GM12878 (cell line): ENCODE data around the gene TCERG1L. TPM values are rescaled to one million over a fixed set of nuclear protein-coding genes. Genes with fewer than 3 reads are reported as not detected.

Experiments
- ATAC-seq: fragments of 200-7000 bp; cut with Tn5 transposase; 3 replicates; pipeline ENCODE4 v1.9.1; 2020; ENCODE audit warnings: mild to moderate bottlenecking, moderate library complexity
- BruUV-seq: library from RNA; stranded (reverse); fragments of 400-500 nt; replicated peaks from 2 replicates; lab custom pipeline; 2021; lab: Mats Ljungman, UMichigan
- CTCF ChIA-PET: fragments of 300-600 bp; sonication (Branson Sonifier 250); formaldehyde crosslinking; extraction: SDS; loops from one replicate; lab custom pipeline; 2021; ENCODE audit warnings: inconsistent platforms; lab: Yijun Ruan, JAX
- POLR2A ChIA-PET: fragments of 350-600 bp; formaldehyde crosslinking; extraction: SDS; loops from one replicate; lab custom pipeline; 2021; ENCODE audit warnings: inconsistent platforms; lab: Charles Lee
- RAD21 ChIA-PET: fragments of 300-600 bp; sonication (Branson Sonifier 250); formaldehyde crosslinking; loops from one replicate; lab custom pipeline; 2023; ENCODE audit warnings: antibody characterized with exemption; ENCODE audit not compliant: unreplicated experiment; lab: Charles Lee
- SMC1A ChIA-PET: fragments of 300-600 bp; sonication (Branson Sonifier 250); formaldehyde crosslinking; loops from one replicate; lab custom pipeline; 2023; ENCODE audit not compliant: unreplicated experiment, uncharacterized antibody; lab: Charles Lee
- DNase-seq: peaks from one replicate; pipeline ENCODE4 v3.0.0-alpha.2; 2011; ENCODE audit warnings: low read depth, low spot score
- FAIRE-seq: peaks from 3 replicates; lab custom pipeline; 2011; peaks lifted over from hg19 to GRCh38; lab: Jason Lieb, UNC
- H2AFZ ChIP-seq: 2 replicates; pipeline ENCODE4 v1.6.0; 2011; ENCODE audit warnings: low read depth, low read length, control low read depth; ENCODE audit not compliant: control insufficient read depth
- H3K27ac ChIP-seq: 2 replicates; pipeline ENCODE4 v1.5.1; 2011; ENCODE audit warnings: control low read depth; ENCODE audit not compliant: control insufficient read depth, insufficient read depth
- H3K27me3 ChIP-seq, 2 experiments: replicated peaks in 1 of 2; 2 replicates each; pipeline versions ENCODE4 v1.6.0 to v1.6.1; 2011; ENCODE audit warnings: low read length in 1 of 2; ENCODE audit not compliant: control insufficient read depth in 2 of 2, insufficient read depth in 2 of 2
- H3K36me3 ChIP-seq, 2 experiments: 2 replicates each; pipeline ENCODE4 v1.5.1; 2011; ENCODE audit warnings: low read length in 1 of 2; ENCODE audit not compliant: control insufficient read depth in 2 of 2, insufficient read depth in 2 of 2
- H3K4me1 ChIP-seq: 2 replicates; pipeline ENCODE4 v1.6.1; 2011; ENCODE audit warnings: mild to moderate bottlenecking, low read length, moderate library complexity, mixed read lengths; ENCODE audit not compliant: control insufficient read depth, insufficient read depth
- H3K4me2 ChIP-seq: 2 replicates; pipeline ENCODE4 v1.6.0; 2011; ENCODE audit warnings: control low read depth; ENCODE audit not compliant: control insufficient read depth, insufficient read depth
- H3K4me3 ChIP-seq: fragments of 200-600 bp; sonication (generic); 2 replicates; pipeline ENCODE4 v1.5.1; 2016
- H3K79me2 ChIP-seq: 2 replicates; pipeline ENCODE4 v1.6.0; 2011; ENCODE audit warnings: low read length; ENCODE audit not compliant: control insufficient read depth, insufficient read depth
- H3K9ac ChIP-seq: 2 replicates; pipeline ENCODE4 v1.8.0; 2011; ENCODE audit warnings: low read length, control low read depth, mixed read lengths; ENCODE audit not compliant: control insufficient read depth, insufficient read depth
- H3K9me3 ChIP-seq: replicated peaks from 3 replicates; pipeline ENCODE4 v1.5.1; 2011; ENCODE audit warnings: mild to moderate bottlenecking, low read length; ENCODE audit not compliant: control insufficient read depth, insufficient read depth
- H4K20me1 ChIP-seq: 2 replicates; pipeline ENCODE4 v1.6.0; 2011; ENCODE audit not compliant: control insufficient read depth, insufficient read depth
- ESRRA ChIP-seq: IDR thresholded peaks from 2 replicates; pipeline ENCODE4 v1.6.1; 2012; ENCODE audit warnings: mild to moderate bottlenecking, low read length, improper control_type of control experiment
- FOXK2 ChIP-seq: fragments of 450-650 bp; IDR thresholded peaks from 2 replicates; pipeline ENCODE4 v1.6.1; 2017; ENCODE audit warnings: mild to moderate bottlenecking, moderate library complexity
- MEF2B ChIP-seq: fragments of 450-650 bp; IDR thresholded peaks from 2 replicates; pipeline ENCODE4 v1.6.1; 2018; ENCODE audit warnings: mild to moderate bottlenecking, moderate library complexity; ENCODE audit not compliant: partially characterized antibody, poor library complexity, severe bottlenecking
- PKNOX1 ChIP-seq: fragments of 450-650 bp; IDR thresholded peaks from 2 replicates; pipeline ENCODE4 v1.6.1; 2016; ENCODE audit warnings: mild to moderate bottlenecking
- POLR2AphosphoS5 ChIP-seq: IDR thresholded peaks from 2 replicates; pipeline ENCODE4 v1.6.1; 2011; ENCODE audit warnings: mild to moderate bottlenecking, low read length, inconsistent platforms
- RB1 ChIP-seq: fragments of 450-650 bp; formaldehyde crosslinking; IDR thresholded peaks from 2 replicates; pipeline ENCODE4 v1.6.1; 2017; ENCODE audit warnings: mild to moderate bottlenecking, borderline replicate concordance
- STAT1 ChIP-seq: fragments of 450-650 bp; conservative IDR thresholded peaks from 2 replicates; pipeline ENCODE4 v1.6.1; 2014; ENCODE audit warnings: antibody characterized with exemption, mild to moderate bottlenecking
- TBL1XR1 ChIP-seq: IDR thresholded peaks from 2 replicates; pipeline ENCODE4 v1.6.1; 2012; ENCODE audit warnings: low read depth, low read length, improper control_type of control experiment
- WGBS: methylation state at CpG from one replicate; pipeline ENCODE4 v1.1.6; 2016; ENCODE audit warnings: low lambda C conversion rate; ENCODE audit not compliant: insufficient replicate concordance, insufficient coverage; ENCODE audit errors: missing lambda C conversion rate; 5-methylcytosine and 5-hydroxymethylcytosine counted together
- in situ Hi-C: fragments of 300-500 bp; cut with MboI; formaldehyde crosslinking; loops from 9 replicates; pipeline ENCODE4 v1.14.3; 2018; ENCODE audit warnings: mixed read lengths
- intact Hi-C: fragments of 100-400 bp; cut with micrococcal nuclease; formaldehyde crosslinking; loops from one replicate; pipeline ENCODE4 v1.14.2; 2022; ENCODE audit not compliant: unreplicated experiment
- polyA plus RNA-seq, 11 experiments: library from polyadenylated mRNA; depleted of rRNA in 4 of 11; unstranded in 6 of 11; stranded (reverse) in 5 of 11; fragments of >200 nt; fragmentation: Nextera tagmentation in 4 of 11; fragmentation: Illumina TruSeq in 1 of 11; extraction: Ambion mirVana in 4 of 11; extraction: Trizol in 1 of 11; gene quantifications; 1 replicate in 1 of 11; 2 replicates in 10 of 11; pipeline versions ENCODE4 v1.2.1 to v1.2.3, GENCODE V29; 2011 to 2016; ENCODE audit warnings: inconsistent platforms in 2 of 11, missing spikeins in 2 of 11, low read depth in 1 of 11
- total RNA-seq, 4 experiments: library from RNA; depleted of rRNA in 3 of 4; stranded (reverse); fragments of >200 nt in 3 of 4; fragmentation: Illumina TruSeq in 1 of 4; extraction: Trizol in 1 of 4; gene quantifications; 2 replicates each; pipeline versions ENCODE4 v1.2.1 to v1.2.3, GENCODE V29; 2013 to 2021
- TF ChIP-seq, protein P1 (sequence below): IDR thresholded peaks from 2 replicates; pipeline ENCODE4 v1.6.1; 2012; ENCODE audit warnings: improper control_type of control experiment, low read depth, low read length; ENCODE audit not compliant: insufficient replicate concordance

The TCERG1L gene
- total and polyA plus RNA-seq, 10 of the 15 experiments (the other 5 are each of a cell fraction or from before 2014, with no cell fraction given): not detected

DNA sequence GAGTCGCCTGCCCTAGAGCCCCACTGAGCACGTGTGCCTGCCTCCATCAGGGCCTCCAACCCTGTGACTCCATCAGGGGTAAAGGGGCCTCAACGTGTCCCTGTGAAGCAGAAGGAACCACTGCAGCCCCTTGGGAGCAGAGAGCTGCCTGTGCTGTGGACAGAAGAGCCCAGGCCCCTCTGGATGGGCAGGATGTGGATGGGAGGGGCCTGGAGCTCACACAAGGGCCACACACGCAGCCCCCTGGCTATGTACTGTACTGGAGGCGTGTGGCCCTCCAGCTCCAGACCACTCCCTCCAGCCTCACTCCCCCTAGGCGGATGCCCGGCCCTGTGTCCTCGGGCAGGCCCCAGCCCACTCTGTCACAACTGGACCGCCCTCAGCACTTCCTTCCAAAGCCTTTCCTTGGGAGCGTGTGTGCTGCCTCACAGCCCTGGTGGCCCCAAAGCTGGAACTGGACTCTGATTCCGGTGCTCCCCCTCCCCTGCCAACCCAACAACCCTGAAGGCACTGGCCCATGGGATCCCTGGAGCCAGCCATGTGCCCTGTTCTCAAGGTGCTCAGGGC lies 238.0 kb downstream of the TCERG1L start:
- no peak for ATAC-seq
- ChIA-PET RAD21 (no interaction called here), CTCF (no interaction called here), POLR2A (no interaction called here), SMC1A (no interaction called here)
- WGBS: 29% methylated on average over 11 of the region's 11 CpGs
- in situ Hi-C loops: no loop called here
- Histone ChIP-seq H2AFZ (no peak overlapping the region), H3K4me1 (no peaks in the 10 kb centered on the region), H3K4me3 (no peak overlapping the region), H3K27ac (no peak overlapping the region), H3K4me2 (no peak overlapping the region), H3K9me3 (no peaks in the 10 kb centered on the region; the same call in 2 of the 3 replicates), H3K36me3 (no peaks in the 10 kb centered on the region), H3K79me2 (no peaks in the 10 kb centered on the region), H4K20me1 (no peaks in the 10 kb centered on the region), H3K27me3 (no peaks in the 10 kb centered on the region), H3K9ac (no peak overlapping the region)
- no peak for DNase-seq
- no TSS peak for BruUV-seq
- TF ChIP-seq STAT1 (no peak), PKNOX1 (no peak), POLR2AphosphoS5 (no peak)
- no peak for FAIRE-seq
- intact Hi-C loops: no loop called here

DNA sequence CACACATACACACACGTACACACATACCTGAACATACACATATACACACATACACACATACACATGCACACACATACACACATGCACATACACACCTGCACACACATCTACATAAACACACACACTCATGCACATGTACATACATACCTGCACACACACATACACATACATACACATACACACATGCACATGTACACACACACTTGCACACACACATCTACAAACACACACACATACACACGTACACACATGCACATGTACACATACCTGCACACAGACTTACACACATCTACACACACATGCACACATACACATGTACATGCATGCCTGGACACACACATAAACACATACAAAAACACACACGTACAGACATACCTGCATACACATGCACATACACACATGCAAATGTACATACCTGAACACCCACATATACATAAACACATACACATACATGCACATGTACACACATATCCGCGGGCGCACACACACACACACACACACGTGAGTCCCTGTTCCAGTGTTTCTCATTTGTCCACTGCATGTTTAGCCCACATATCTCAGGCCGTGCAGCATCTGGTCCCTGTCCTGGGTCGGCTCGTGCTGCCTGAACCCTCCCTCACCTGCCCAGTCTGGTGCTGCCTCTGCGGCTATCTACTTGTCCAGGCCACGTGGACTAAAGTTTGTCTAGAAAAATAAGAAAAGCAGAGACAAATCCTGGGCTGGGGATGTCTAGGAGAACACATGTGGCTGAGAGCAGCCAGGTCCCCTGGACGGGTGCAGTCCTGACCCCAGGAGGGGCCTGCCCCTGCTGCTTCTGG lies 238.7 kb downstream of the TCERG1L start:
- Histone ChIP-seq H3K4me2 (no peak overlapping the region), H3K27ac (no peak overlapping the region), H3K4me1 (no peaks in the 10 kb centered on the region), H2AFZ (no peak overlapping the region), H3K4me3 (no peak overlapping the region), H3K36me3 (no peaks in the 10 kb centered on the region), H3K9ac (no peak overlapping the region), H3K9me3 (no peaks in the 10 kb centered on the region; the same call in 2 of the 3 replicates), H4K20me1 (no peaks in the 10 kb centered on the region), H3K27me3 (no peaks in the 10 kb centered on the region), H3K79me2 (no peaks in the 10 kb centered on the region)
- 30% methylated on average over 13 of the region's 13 CpGs for WGBS
- no TSS peak for BruUV-seq
- ATAC-seq (no peak), DNase-seq (no peak), FAIRE-seq (no peak)
- CTCF ChIA-PET: no interaction called here
- intact Hi-C loops (no loop called here), in situ Hi-C loops (no loop called here)
- SMC1A ChIA-PET: no interaction called here
- POLR2A ChIA-PET: no interaction called here
- RAD21 ChIA-PET: no interaction called here
- TF ChIP-seq FOXK2: no peak
- TF ChIP-seq RB1: no peak
- TF ChIP-seq, protein P1, sequence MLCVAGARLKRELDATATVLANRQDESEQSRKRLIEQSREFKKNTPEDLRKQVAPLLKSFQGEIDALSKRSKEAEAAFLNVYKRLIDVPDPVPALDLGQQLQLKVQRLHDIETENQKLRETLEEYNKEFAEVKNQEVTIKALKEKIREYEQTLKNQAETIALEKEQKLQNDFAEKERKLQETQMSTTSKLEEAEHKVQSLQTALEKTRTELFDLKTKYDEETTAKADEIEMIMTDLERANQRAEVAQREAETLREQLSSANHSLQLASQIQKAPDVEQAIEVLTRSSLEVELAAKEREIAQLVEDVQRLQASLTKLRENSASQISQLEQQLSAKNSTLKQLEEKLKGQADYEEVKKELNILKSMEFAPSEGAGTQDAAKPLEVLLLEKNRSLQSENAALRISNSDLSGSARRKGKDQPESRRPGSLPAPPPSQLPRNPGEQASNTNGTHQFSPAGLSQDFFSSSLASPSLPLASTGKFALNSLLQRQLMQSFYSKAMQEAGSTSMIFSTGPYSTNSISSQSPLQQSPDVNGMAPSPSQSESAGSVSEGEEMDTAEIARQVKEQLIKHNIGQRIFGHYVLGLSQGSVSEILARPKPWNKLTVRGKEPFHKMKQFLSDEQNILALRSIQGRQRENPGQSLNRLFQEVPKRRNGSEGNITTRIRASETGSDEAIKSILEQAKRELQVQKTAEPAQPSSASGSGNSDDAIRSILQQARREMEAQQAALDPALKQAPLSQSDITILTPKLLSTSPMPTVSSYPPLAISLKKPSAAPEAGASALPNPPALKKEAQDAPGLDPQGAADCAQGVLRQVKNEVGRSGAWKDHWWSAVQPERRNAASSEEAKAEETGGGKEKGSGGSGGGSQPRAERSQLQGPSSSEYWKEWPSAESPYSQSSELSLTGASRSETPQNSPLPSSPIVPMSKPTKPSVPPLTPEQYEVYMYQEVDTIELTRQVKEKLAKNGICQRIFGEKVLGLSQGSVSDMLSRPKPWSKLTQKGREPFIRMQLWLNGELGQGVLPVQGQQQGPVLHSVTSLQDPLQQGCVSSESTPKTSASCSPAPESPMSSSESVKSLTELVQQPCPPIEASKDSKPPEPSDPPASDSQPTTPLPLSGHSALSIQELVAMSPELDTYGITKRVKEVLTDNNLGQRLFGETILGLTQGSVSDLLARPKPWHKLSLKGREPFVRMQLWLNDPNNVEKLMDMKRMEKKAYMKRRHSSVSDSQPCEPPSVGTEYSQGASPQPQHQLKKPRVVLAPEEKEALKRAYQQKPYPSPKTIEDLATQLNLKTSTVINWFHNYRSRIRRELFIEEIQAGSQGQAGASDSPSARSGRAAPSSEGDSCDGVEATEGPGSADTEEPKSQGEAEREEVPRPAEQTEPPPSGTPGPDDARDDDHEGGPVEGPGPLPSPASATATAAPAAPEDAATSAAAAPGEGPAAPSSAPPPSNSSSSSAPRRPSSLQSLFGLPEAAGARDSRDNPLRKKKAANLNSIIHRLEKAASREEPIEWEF: no peak
- no peak for TF ChIP-seq TBL1XR1
- no peak for TF ChIP-seq MEF2B
- no peak for TF ChIP-seq ESRRA
